ENCODE data around the gene PIMREG.

The PIMREG gene

GRCh38 chr17:6462692-6463091, 18.4 kb downstream of the PIMREG start:
- DNase-seq = no peak

- DNase-seq = no peak
These were observed 19.6 kb downstream of the PIMREG start for GRCh38 chr17:6463616-6464445.

- DNase-seq = no peak
These were observed 20.3 kb downstream of the PIMREG start for GRCh38 chr17:6464446-6465041.

- DNase-seq = no peak
These were observed 21.1 kb downstream of the PIMREG start for GRCh38 chr17:6465206-6466003.

GRCh38 chr17:6467567-6467966, 23.3 kb downstream of the PIMREG start:
- no peak for DNase-seq

GRCh38 chr17:6468051-6468790, 24.0 kb downstream of the PIMREG start:
- DNase-seq = no peak

- no peak for DNase-seq
These were observed 26.0 kb downstream of the PIMREG start for GRCh38 chr17:6470146-6470718.

- DNase-seq = no peak
These were observed 26.7 kb downstream of the PIMREG start for GRCh38 chr17:6470751-6471521.

- no peak for DNase-seq
These were observed 27.5 kb downstream of the PIMREG start for GRCh38 chr17:6471531-6472465.

- DNase-seq = no peak
These were observed 28.3 kb downstream of the PIMREG start for GRCh38 chr17:6472517-6472916.

GRCh38 chr17:6473128-6473767, 29.0 kb downstream of the PIMREG start:
- peak; percentile 50 for DNase-seq

GRCh38 chr17:6474376-6474775, 30.1 kb downstream of the PIMREG start:
- DNase-seq = no peak

- DNase-seq = no peak
These were observed 30.7 kb downstream of the PIMREG start for GRCh38 chr17:6474906-6475305.

GRCh38 chr17:6475411-6475810, 31.2 kb downstream of the PIMREG start:
- no peak for DNase-seq

- DNase-seq = no peak
These were observed 32.0 kb downstream of the PIMREG start for GRCh38 chr17:6476076-6476809.

- no peak for DNase-seq
These were observed 32.5 kb downstream of the PIMREG start for GRCh38 chr17:6476810-6477179.

GRCh38 chr17:6477831-6478383, 33.7 kb downstream of the PIMREG start:
- DNase-seq = no peak

- DNase-seq = no peak
These were observed 34.2 kb downstream of the PIMREG start for GRCh38 chr17:6478486-6478885.

All from activated CD4-positive, alpha-beta T cell treated with anti-CD3 and anti-CD28 coated beads for 1 hour (primary cell).